OCI-LY7 (cell line): ENCODE data around the gene DACT2. TPM values are rescaled to one million over a fixed set of nuclear protein-coding genes. Genes with fewer than 3 reads are reported as not detected.

ENCODE experiments used
- BruUV-seq: library from RNA; stranded (reverse); fragments of 400-500 nt; replicated peaks from 2 replicates; lab custom pipeline; 2021; lab: Mats Ljungman, UMichigan
- CTCF ChIA-PET: fragments of 300-600 bp; sonication (Branson Sonifier 250); formaldehyde crosslinking; loops from one replicate; lab custom pipeline; 2022; ENCODE audit warnings: antibody characterized with exemption; ENCODE audit not compliant: unreplicated experiment; lab: Charles Lee
- POLR2A ChIA-PET: fragments of 300-600 bp; sonication (Branson Sonifier 250); formaldehyde crosslinking; loops from one replicate; lab custom pipeline; 2022; ENCODE audit warnings: antibody characterized with exemption; lab: Charles Lee
- DNase-seq: peaks from one replicate; pipeline ENCODE4 v3.0.0-alpha.2; 2015; ENCODE audit warnings: low spot score
- H2AFZ ChIP-seq: fragments of 200-600 bp; sonication (generic), shearing (Covaris generic); 2 replicates; pipeline ENCODE4 v1.6.1; 2014; ENCODE audit warnings: mild to moderate bottlenecking, antibody characterized with exemption, low read length, moderate library complexity
- H3K27ac ChIP-seq: fragments of 200-600 bp; sonication (generic); 2 replicates; pipeline ENCODE4 v1.5.1; 2014; ENCODE audit warnings: mixed run types, low read depth, mild to moderate bottlenecking, moderate library complexity, low read length, inconsistent platforms; ENCODE audit not compliant: poor library complexity, severe bottlenecking
- H3K36me3 ChIP-seq: fragments of 200-600 bp; sonication (generic); 2 replicates; pipeline ENCODE4 v1.6.1; 2014; ENCODE audit warnings: mild to moderate bottlenecking, antibody characterized with exemption, low read length, moderate library complexity, mixed read lengths; ENCODE audit not compliant: insufficient read depth
- H3K4me1 ChIP-seq: fragments of 200-600 bp; sonication (generic); 2 replicates; pipeline ENCODE4 v1.5.1; 2014; ENCODE audit warnings: mild to moderate bottlenecking, low read length; ENCODE audit not compliant: insufficient read depth, poor library complexity, severe bottlenecking
- H3K4me2 ChIP-seq: fragments of 200-600 bp; sonication (generic); 2 replicates; pipeline ENCODE4 v1.6.1; 2014; ENCODE audit warnings: mild to moderate bottlenecking, low read length
- H3K4me3 ChIP-seq: fragments of 200-600 bp; sonication (generic); 2 replicates; pipeline ENCODE4 v1.5.1; 2014; ENCODE audit warnings: mild to moderate bottlenecking, low read depth, low read length; ENCODE audit not compliant: poor library complexity, severe bottlenecking
- H3K79me2 ChIP-seq: fragments of 200-600 bp; sonication (generic); 2 replicates; pipeline ENCODE4 v1.6.1; 2016; ENCODE audit warnings: low read depth, mild to moderate bottlenecking, low read length, moderate library complexity, mixed read lengths; ENCODE audit not compliant: insufficient read depth
- H3K9me2 ChIP-seq: fragments of 200-600 bp; sonication (generic); 2 replicates; pipeline ENCODE4 v1.6.1; 2016; ENCODE audit warnings: mild to moderate bottlenecking, low read length, mixed read lengths; ENCODE audit not compliant: insufficient read depth
- H3K9me3 ChIP-seq: fragments of 200-600 bp; sonication (generic); 2 replicates; pipeline ENCODE4 v1.6.1; 2014; ENCODE audit warnings: mild to moderate bottlenecking, mixed run types, low read length, mixed read lengths
- H4K20me1 ChIP-seq: fragments of 200-600 bp; sonication (generic); 2 replicates; pipeline ENCODE4 v1.6.1; 2014; ENCODE audit warnings: mild to moderate bottlenecking, antibody characterized with exemption, low read length, moderate library complexity, mixed read lengths; ENCODE audit not compliant: insufficient read depth
- CTCF ChIP-seq: fragments of 200-600 bp; sonication (generic); conservative IDR thresholded peaks from 2 replicates; pipeline ENCODE4 v1.5.1; 2014; ENCODE audit warnings: mild to moderate bottlenecking, antibody characterized with exemption, low read length, moderate library complexity, mixed read lengths
- EZH2phosphoT487 ChIP-seq: fragments of 200-600 bp; sonication (generic); IDR thresholded peaks from 2 replicates; pipeline ENCODE4 v1.6.1; 2018; ENCODE audit warnings: low read depth, borderline replicate concordance, mild to moderate bottlenecking, mixed run types, antibody characterized with exemption, low read length, moderate library complexity, mixed read lengths
- intact Hi-C: fragments of 100-400 bp; cut with micrococcal nuclease; formaldehyde crosslinking; loops from one replicate; pipeline ENCODE4 v1.10.0; 2022; ENCODE audit not compliant: unreplicated experiment
- total RNA-seq, 2 experiments: library from RNA; depleted of rRNA in 1 of 2; stranded (reverse); fragments of >200 nt in 1 of 2; shearing (Covaris generic) in 1 of 2; gene quantifications; 2 replicates each; pipeline ENCODE4 v1.2.3, GENCODE V29; 2014 to 2022

The DACT2 gene
- total RNA-seq, 2 experiments from 2014 or later, result not detected

DNA sequence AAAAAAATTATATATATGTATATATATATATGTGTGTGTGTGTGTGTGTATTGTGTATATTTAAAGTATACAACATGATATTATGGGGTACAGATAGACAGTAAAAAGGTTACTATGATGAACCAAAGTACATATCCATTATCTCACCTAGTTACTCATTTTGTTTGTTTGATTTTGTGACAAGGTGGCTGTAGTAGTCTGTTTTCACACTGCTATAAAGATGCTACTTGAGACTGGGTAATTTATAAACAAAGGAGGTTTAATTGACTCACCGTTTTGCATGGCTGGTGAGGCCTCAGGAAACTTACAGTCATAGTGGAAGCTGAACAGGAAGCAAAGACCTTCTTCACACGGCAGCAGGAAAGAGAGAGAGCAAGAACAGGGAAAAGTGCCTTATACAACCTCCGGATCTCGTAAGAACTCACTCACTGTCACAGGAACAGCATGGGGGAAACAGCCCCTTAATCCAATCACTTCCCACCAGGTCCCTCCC, 30.2 kb upstream of the DACT2 start:
- Histone ChIP-seq H3K4me1 (no peaks in the 10 kb centered on the region), H4K20me1 (no peaks in the 10 kb centered on the region), H3K4me3 (no peak overlapping the region), H3K27ac (no peak overlapping the region), H3K9me2 (no peaks in the 10 kb centered on the region), H3K9me3 (no peaks in the 10 kb centered on the region), H3K36me3 (no peaks in the 10 kb centered on the region), H3K79me2 (no peaks in the 10 kb centered on the region), H3K4me2 (no peak overlapping the region), H2AFZ (no peak overlapping the region)
- ChIA-PET POLR2A (no interaction called here), CTCF (interaction anchor here (0.6 kb wide), 1 partner anchor 899 kb away, joined by 3 read pairs; no protein-coding TSS in a partner anchor)
- DNase-seq, result no peak
- intact Hi-C loops, result no loop called here
- no TSS peak for BruUV-seq
- TF ChIP-seq EZH2phosphoT487, result no peak
- TF ChIP-seq CTCF, result no peak

GRCh38 chr6:168348186-168348585, 28.6 kb upstream of the DACT2 start:
- H3K9me3 ChIP-seq, result no peaks in the 10 kb centered on the region
- DNase-seq, result no peak
- POLR2A ChIA-PET, result no interaction called here
- TF ChIP-seq CTCF (no peak), EZH2phosphoT487 (no peak)
- H3K4me3 ChIP-seq, result no peak overlapping the region
- no TSS peak for BruUV-seq
- no peaks in the 10 kb centered on the region for H3K79me2 ChIP-seq
- H3K4me1 ChIP-seq, result no peaks in the 10 kb centered on the region
- H3K27ac ChIP-seq, result no peak overlapping the region
- CTCF ChIA-PET, result no interaction called here
- H2AFZ ChIP-seq, result no peak overlapping the region
- H4K20me1 ChIP-seq, result no peaks in the 10 kb centered on the region
- H3K36me3 ChIP-seq, result no peaks in the 10 kb centered on the region
- H3K4me2 ChIP-seq, result no peak overlapping the region
- intact Hi-C loops, result no loop called here
- no peaks in the 10 kb centered on the region for H3K9me2 ChIP-seq

GRCh38 chr6:168347615-168348014, 28.0 kb upstream of the DACT2 start:
- intact Hi-C loops, result no loop called here
- DNase-seq, result no peak
- Histone ChIP-seq H3K9me2 (no peaks in the 10 kb centered on the region), H3K4me1 (no peaks in the 10 kb centered on the region), H3K27ac (no peak overlapping the region), H3K79me2 (no peaks in the 10 kb centered on the region), H3K9me3 (no peaks in the 10 kb centered on the region), H3K36me3 (no peaks in the 10 kb centered on the region), H2AFZ (no peak overlapping the region), H4K20me1 (no peaks in the 10 kb centered on the region), H3K4me2 (no peak overlapping the region), H3K4me3 (no peak overlapping the region)
- CTCF ChIA-PET, result no interaction called here
- POLR2A ChIA-PET, result no interaction called here
- BruUV-seq, result no TSS peak
- TF ChIP-seq CTCF (no peak), EZH2phosphoT487 (no peak)
